H54 (cell line): ENCODE measurements around the gene UBE2D4.

Source experiments
- DNase-seq: peaks from one replicate; pipeline ENCODE4 v3.0.0; 2011; ENCODE audit warnings: low spot score, mixed read lengths; ENCODE audit not compliant: insufficient read length
- FAIRE-seq: peaks from 3 replicates; lab custom pipeline; 2011; peaks lifted over from hg19 to GRCh38; lab: Jason Lieb, UNC
- POLR2A ChIP-seq: IDR thresholded peaks from 2 replicates; pipeline ENCODE4 v1.6.1; 2011; ENCODE audit warnings: low read depth, mild to moderate bottlenecking, low read length

The UBE2D4 gene

DNA sequence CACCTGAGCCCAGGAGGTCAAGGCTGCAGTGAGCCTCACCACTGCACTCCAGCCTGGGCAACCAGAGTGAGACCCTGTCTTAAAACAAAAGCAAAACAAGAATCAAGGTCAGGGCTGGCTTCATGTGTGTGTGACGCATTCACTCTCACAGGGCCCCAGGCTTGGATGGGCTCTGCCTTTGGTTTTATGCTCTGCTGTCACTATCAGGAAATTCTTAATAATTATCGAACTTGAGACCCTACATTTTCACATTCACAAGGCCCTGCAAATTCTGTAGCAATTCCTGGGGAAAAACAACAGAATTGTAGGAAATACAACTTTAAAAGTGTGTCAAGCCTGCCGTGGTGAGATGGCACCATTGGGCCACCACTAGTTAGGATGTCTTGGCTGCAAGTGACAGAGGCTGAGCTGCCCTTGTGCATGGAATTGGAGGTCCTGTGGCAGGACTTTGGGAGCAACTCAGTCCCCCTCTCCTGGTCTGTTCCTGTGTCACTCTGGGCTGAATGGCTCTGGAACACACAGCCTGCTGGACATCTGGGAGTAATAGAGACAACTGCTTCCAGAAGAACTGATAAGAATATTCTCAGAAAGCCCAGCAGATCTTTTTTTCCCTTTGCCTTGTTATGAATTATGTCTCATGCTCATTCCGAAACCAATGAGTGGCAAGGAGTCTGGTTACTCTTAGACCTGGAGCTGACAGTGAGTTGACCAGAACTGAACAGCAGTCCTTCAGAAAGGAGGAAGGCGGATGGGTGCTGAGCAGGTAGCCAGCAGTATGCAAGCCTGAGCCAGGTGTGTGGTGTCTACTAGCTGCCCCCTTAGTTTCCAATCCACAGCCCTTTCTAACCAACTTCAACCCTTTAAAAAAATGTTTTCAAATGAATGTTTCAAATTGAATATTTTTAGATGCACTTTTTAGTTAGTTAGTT is 3.6 kb downstream of the UBE2D4 start:
- DNase-seq (no peak), FAIRE-seq (no peak)
- TF ChIP-seq POLR2A: no peak

DNA sequence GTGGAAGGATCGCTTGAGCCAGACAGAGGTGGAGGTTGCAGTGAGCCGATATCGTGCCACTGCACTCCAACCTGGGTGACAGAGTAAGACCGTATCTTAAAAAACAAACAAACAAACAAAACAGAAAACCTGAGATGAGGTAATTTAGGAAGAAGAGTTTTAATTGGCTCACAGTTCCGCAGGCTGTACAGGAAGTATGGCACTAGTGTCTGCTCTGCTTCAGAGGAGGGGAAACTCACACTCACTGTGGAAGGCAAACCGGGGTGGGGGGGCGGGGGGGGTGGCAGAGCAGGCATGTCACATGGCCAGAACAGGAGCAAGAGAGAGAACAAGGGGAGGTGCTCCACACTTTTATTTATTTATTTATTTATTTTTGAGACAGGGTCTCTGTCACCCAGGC is 5.1 kb downstream of the UBE2D4 start:
- FAIRE-seq (no peak), DNase-seq (no peak)
- no peak for TF ChIP-seq POLR2A

GRCh38 chr7:43933902-43934560 is 7.8 kb downstream of the UBE2D4 start:
- no peak for TF ChIP-seq POLR2A
- DNase-seq (no peak), FAIRE-seq (no peak)

DNA sequence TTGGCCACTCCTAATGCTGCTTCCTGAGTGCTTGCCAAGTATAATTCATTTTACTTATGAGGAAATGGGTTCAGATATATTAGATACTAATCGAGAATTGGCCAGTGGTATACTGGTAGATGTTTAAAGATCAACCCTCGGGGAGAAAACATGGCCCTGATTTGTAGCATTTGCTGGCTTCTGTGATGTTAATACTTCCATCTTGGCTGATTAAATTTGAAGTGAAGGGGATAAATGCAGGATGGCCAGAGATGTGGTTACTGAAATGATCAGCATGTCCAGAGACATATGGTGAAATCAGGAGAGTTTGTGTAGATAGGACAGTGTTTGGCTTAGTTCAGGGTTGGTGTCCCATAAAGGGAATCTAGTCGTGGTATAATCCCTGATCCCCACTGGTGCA is 11.2 kb downstream of the UBE2D4 start:
- FAIRE-seq: no peak
- DNase-seq: no peak
- no peak for TF ChIP-seq POLR2A

- DNase-seq (no peak), FAIRE-seq (no peak)
- TF ChIP-seq POLR2A: no peak
Observed at GRCh38 chr7:43938892-43939482, 12.8 kb downstream of the UBE2D4 start.

- DNase-seq (no peak), FAIRE-seq (no peak)
- no peak for TF ChIP-seq POLR2A
Observed at GRCh38 chr7:43942250-43942649, 16.0 kb downstream of the UBE2D4 start.

DNA sequence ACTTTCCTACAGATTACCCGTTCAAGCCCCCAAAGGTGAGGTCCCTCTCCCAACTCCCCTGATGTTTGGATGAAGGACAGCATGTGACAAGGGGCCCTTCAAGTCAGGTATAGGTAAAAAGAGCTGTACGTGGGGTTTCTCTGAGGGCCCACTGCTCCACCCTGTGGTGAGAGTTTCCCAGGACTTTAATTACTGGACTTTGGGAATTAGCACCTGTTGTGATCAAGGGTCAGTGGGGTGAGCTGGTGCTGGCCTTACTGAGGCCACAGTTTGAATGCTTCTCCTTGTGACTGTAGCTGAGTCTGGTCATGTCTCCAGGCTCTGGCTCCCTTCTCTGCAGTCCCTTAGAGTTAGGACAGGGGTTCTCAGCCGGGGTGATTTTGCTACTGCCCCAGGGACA is 16.8 kb downstream of the UBE2D4 start:
- no peak for FAIRE-seq
- no peak for DNase-seq
- TF ChIP-seq POLR2A: no peak

GRCh38 chr7:43943417-43944187 is 17.4 kb downstream of the UBE2D4 start:
- no peak for DNase-seq
- no peak for TF ChIP-seq POLR2A
- FAIRE-seq: no peak

DNA sequence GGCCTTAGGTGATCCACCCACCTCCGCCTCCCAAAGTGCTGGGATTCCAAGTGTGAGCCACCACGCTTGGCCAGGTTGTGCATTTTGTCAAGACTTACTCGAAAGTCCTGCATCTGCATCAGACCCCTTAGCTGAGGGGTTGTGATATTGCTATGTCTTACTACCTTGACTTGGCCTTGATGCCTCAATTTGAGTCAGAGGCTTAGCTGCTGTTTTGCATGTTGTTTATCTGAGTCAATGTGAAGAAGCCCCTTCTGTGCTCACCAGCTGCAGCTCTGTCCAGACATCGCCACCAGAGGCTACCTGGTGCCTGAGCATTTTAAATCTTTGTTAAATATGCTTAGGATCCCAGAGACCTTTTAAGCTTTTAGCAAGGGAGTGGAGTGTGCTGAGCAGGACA is 18.1 kb downstream of the UBE2D4 start:
- DNase-seq: no peak
- no peak for TF ChIP-seq POLR2A
- no peak for FAIRE-seq

DNA sequence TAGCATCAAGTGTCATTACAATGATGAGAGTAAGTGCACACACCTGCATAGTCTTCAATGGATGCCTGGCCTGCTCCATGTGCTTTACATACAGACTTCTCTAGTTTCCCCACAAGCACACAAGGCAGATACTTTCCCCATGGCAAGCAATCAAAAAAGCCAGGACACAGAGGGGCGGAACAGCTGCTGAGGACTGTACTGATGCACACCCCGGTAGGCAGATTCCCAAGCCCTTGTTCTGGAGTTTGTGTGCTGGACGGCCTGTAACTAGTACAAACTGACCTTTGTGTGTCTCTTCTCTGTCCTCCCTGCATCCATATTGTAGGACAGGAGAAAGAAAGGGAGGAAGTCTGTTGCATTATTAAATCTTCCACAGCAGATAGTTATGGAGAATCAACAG is 25.8 kb downstream of the UBE2D4 start:
- no peak for TF ChIP-seq POLR2A
- FAIRE-seq (no peak), DNase-seq (no peak)

- TF ChIP-seq POLR2A: no peak
- DNase-seq (no peak), FAIRE-seq (no peak)
Observed at GRCh38 chr7:43953071-43953470, 26.8 kb downstream of the UBE2D4 start.

DNA sequence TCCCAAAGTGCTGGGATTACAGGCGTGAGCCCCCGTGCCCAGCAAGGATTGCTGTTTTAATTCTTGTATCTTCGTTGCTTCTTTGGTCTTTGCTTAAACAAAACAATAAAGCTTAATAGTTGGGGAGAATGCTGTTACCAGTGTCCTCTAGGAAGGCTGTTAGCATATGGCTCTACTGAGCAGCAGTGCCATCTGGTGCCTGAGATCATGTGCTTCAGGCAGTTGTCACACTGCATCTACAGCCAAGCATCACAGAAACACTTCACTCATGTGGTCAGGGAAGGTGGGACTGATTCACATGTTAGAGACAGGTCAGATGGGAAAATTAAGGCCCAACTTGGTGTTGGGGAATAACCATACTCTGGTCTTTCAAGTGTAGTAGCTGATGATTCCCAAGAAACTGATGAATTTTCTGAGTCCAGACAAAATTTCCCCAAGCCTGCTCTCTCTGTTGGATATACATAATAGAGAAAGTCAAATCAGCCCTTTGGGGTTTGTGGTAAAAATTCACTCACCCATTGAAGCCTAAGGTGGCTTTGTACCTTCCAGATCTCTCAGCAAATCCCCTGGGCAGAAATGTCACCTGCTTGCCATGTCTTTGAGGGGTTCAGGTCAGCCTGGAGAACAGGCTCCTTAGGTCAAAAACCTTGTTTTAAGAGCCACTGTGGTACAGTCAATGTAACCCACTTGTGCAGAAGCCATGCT is 28.4 kb downstream of the UBE2D4 start:
- DNase-seq (peak; percentile 66), FAIRE-seq (peak; percentile 75)
- no peak for TF ChIP-seq POLR2A

DNA sequence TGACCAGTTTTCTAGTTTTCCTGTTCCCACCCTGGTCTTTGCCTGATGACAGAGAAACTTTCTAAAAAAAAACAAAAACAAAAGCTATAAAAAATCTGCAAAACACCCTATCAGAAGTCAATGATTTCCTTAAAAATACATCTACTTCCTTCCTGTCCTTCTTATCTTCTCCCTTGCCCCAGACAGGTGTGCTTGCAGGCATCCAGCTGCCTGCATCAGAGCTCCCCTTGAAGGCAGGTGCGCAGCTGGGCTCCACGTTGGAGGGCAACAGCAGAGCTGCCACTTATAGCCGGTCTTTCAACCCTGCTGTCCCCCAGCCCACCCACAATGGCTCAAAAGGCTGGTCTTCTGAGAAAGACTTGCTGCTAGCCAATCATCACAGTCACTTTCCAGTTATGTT is 29.8 kb downstream of the UBE2D4 start:
- TF ChIP-seq POLR2A: no peak
- FAIRE-seq (no peak), DNase-seq (no peak)
